Breast epithelium (tissue), 4 donors: ENCODE results near the gene PRDX2. TPM values are rescaled to one million over a fixed set of nuclear protein-coding genes. Genes with fewer than 3 reads are reported as not detected.

Source experiments
- DNase-seq, 2 donors: peaks; one replicate each; pipeline ENCODE4 v3.0.0-alpha.2; 2019; ENCODE audit warnings: low spot score in 2 of 2
- H3K27ac ChIP-seq, 2 donors: fragments of 200-600 bp; sonication (generic) in 1 of 2; one replicate each; pipeline ENCODE4 v1.5.1; 2016 to 2019; ENCODE audit warnings: mild to moderate bottlenecking in 1 of 2
- H3K27me3 ChIP-seq, 2 donors: fragments of 200-600 bp; sonication (generic) in 1 of 2; one replicate each; pipeline versions ENCODE4 v1.5.1 to v1.6.0; 2017 to 2019; ENCODE audit warnings: control low read depth in 1 of 2, mild to moderate bottlenecking in 1 of 2
- H3K36me3 ChIP-seq: fragments of 200-600 bp; one replicate; pipeline ENCODE4 v1.5.1; 2019
- H3K4me1 ChIP-seq, 2 donors: fragments of 200-600 bp; sonication (generic); one replicate each; pipeline ENCODE4 v1.5.1; 2016 to 2019; ENCODE audit warnings: control low read depth in 1 of 2
- H3K4me3 ChIP-seq, 3 donors: fragments of 200-600 bp; sonication (generic); 1 replicate in 2 of 3; 2 replicates in 1 of 3; pipeline ENCODE4 v1.5.1; 2016 to 2019; ENCODE audit warnings: mild to moderate bottlenecking in 3 of 3, moderate library complexity in 2 of 3
- H3K9me3 ChIP-seq, 2 donors: fragments of 200-600 bp; sonication (generic) in 1 of 2; one replicate each; pipeline ENCODE4 v1.5.1; 2016 to 2019; ENCODE audit warnings: control low read depth in 1 of 2
- CTCF ChIP-seq, 3 donors: fragments of 450-650 bp; IDR thresholded peaks; one replicate each; pipeline ENCODE4 v1.5.1; 2016 to 2017; ENCODE audit warnings: antibody characterized with exemption in 3 of 3, mild to moderate bottlenecking in 3 of 3, moderate library complexity in 3 of 3
- POLR2A ChIP-seq: fragments of 450-650 bp; IDR thresholded peaks from one replicate; pipeline ENCODE4 v1.6.1; 2016; ENCODE audit warnings: antibody characterized with exemption, mild to moderate bottlenecking, moderate library complexity
- POLR2AphosphoS5 ChIP-seq, 3 donors: sonication (generic); formaldehyde crosslinking; IDR thresholded peaks; one replicate each; pipeline ENCODE4 v1.6.1; 2017; ENCODE audit warnings: antibody characterized with exemption in 3 of 3
- intact Hi-C: fragments of 100-400 bp; cut with DNase I; formaldehyde crosslinking; loops from one replicate; pipeline ENCODE4 v1.15.1; 2023; ENCODE audit warnings: low total_unique reads
- total RNA-seq, 3 donors: library from RNA; depleted of rRNA; stranded (reverse); fragments of >200 nt; gene quantifications; one replicate each; pipeline ENCODE4 v1.1.0, GENCODE V29; 2016

PRDX2 gene
- total RNA-seq, 3 donors from 2014 or later = 150 to 199 (median 199) TPM

- intact Hi-C loops = no loop called here
Measured at GRCh38 chr19:12834976-12835757, 33.6 kb upstream of the PRDX2 start.

GRCh38 chr19:12834566-12834943, 33.0 kb upstream of the PRDX2 start, which contains the start of gene RTBDN:
Gene RTBDN, minus strand, starts transcription at chr19:12834579. Its CDS starts 4,600 bp downstream, at chr19:12829979.
- intact Hi-C loops = no loop called here

More at GRCh38 chr19:12834976-12835757, 33.6 kb upstream of the PRDX2 start:
- no peaks in the 10 kb centered on the region for H3K36me3 ChIP-seq
- TF ChIP-seq POLR2AphosphoS5 (IDR thresholded peaks at IDR 0.05) (no peak), POLR2A (no peak), CTCF (IDR thresholded peaks at IDR 0.05) (no peak)
- peaks cover 10% of the 10 kb centered on the region in 2 donors for H3K4me1 ChIP-seq
- peak overlapping the region in 1 of 3 donors; percentile 11 for H3K4me3 ChIP-seq
- H3K27me3 ChIP-seq = peaks cover 18 to 95% of the 10 kb centered on the region in 2 donors
- no peak overlapping the region for H3K27ac ChIP-seq
- no peaks in the 10 kb centered on the region for H3K9me3 ChIP-seq
- DNase-seq = no peak

GRCh38 chr19:12833738-12834565, 32.4 kb upstream of the PRDX2 start:
- intact Hi-C loops = no loop called here
- peaks cover 10% of the 10 kb centered on the region in 2 donors for H3K4me1 ChIP-seq

More at GRCh38 chr19:12834566-12834943, 33.0 kb upstream of the PRDX2 start, which contains the start of gene RTBDN:
- Histone ChIP-seq H3K36me3 (no peaks in the 10 kb centered on the region), H3K4me1 (peaks cover 10% of the 10 kb centered on the region in 2 donors), H3K27me3 (peaks cover 18 to 95% of the 10 kb centered on the region in 2 donors), H3K27ac (no peak within 1 kb of the TSS), H3K9me3 (no peaks in the 10 kb centered on the region), H3K4me3 (peak within 1 kb of the TSS; percentile 19 to 65 (median 43))
- no peak for TF ChIP-seq POLR2AphosphoS5 (IDR thresholded peaks at IDR 0.05)
- TF ChIP-seq POLR2A = no peak
- no peak for TF ChIP-seq CTCF (IDR thresholded peaks at IDR 0.05)
- DNase-seq = no peak

GRCh38 chr19:12833418-12833737, 31.8 kb upstream of the PRDX2 start:
- peaks cover 14 to 91% of the 10 kb centered on the region in 2 donors for H3K27me3 ChIP-seq
- peaks cover 5 to 6% of the 10 kb centered on the region in 2 donors for H3K4me1 ChIP-seq
- H3K36me3 ChIP-seq = no peaks in the 10 kb centered on the region
- intact Hi-C loops = no loop called here
- no peak overlapping the region for H3K27ac ChIP-seq
- TF ChIP-seq POLR2AphosphoS5 (IDR thresholded peaks at IDR 0.05) = no peak
- no peak for TF ChIP-seq POLR2A
- no peak for TF ChIP-seq CTCF (IDR thresholded peaks at IDR 0.05)
- H3K9me3 ChIP-seq = no peaks in the 10 kb centered on the region
- peak overlapping the region in 2 of 3 donors; percentile 43 to 65 for H3K4me3 ChIP-seq
- DNase-seq = no peak

More at GRCh38 chr19:12833738-12834565, 32.4 kb upstream of the PRDX2 start:
- no peaks in the 10 kb centered on the region for H3K36me3 ChIP-seq
- no peaks in the 10 kb centered on the region for H3K9me3 ChIP-seq
- TF ChIP-seq CTCF (IDR thresholded peaks at IDR 0.05) (no peak), POLR2AphosphoS5 (IDR thresholded peaks at IDR 0.05) (no peak), POLR2A (no peak)
- H3K4me3 ChIP-seq = peak overlapping the region; percentile 19 to 65 (median 43)
- peaks cover 18 to 95% of the 10 kb centered on the region in 2 donors for H3K27me3 ChIP-seq
- no peak for DNase-seq
- no peak overlapping the region for H3K27ac ChIP-seq
